ENCODE measurements around the gene LAMB4.

LAMB4 gene

GRCh38 chr7:107996072-107996882 lies 133.9 kb downstream of the LAMB4 start:
- DNase-seq (ENCODE audit: low read depth) = no peak

GRCh38 chr7:107995184-107996071 lies 134.7 kb downstream of the LAMB4 start:
- no peak for DNase-seq (ENCODE audit: low read depth)

GRCh38 chr7:107994421-107995030 lies 135.6 kb downstream of the LAMB4 start:
- no peak for DNase-seq (ENCODE audit: low read depth)

- no peak for DNase-seq (ENCODE audit: low read depth)
Measured at GRCh38 chr7:107993891-107994291, 136.3 kb downstream of the LAMB4 start.

- no peak for DNase-seq (ENCODE audit: low read depth)
Measured at GRCh38 chr7:107989618-107990373, 140.4 kb downstream of the LAMB4 start.

GRCh38 chr7:107982918-107983389 lies 147.2 kb downstream of the LAMB4 start:
- DNase-seq (ENCODE audit: low read depth) = no peak

- DNase-seq (ENCODE audit: low read depth) = no peak
Measured at GRCh38 chr7:107982042-107982840, 147.9 kb downstream of the LAMB4 start.

GRCh38 chr7:107981466-107981865 lies 148.7 kb downstream of the LAMB4 start:
- no peak for DNase-seq (ENCODE audit: low read depth)

GRCh38 chr7:107980671-107981190 lies 149.4 kb downstream of the LAMB4 start:
- no peak for DNase-seq (ENCODE audit: low read depth)

GRCh38 chr7:107980171-107980570 lies 150.0 kb downstream of the LAMB4 start:
- no peak for DNase-seq (ENCODE audit: low read depth)

- DNase-seq (ENCODE audit: low read depth) = no peak
Measured at GRCh38 chr7:107978815-107979408, 151.2 kb downstream of the LAMB4 start.

GRCh38 chr7:107977048-107977447 lies 153.1 kb downstream of the LAMB4 start:
- no peak for DNase-seq (ENCODE audit: low read depth)

GRCh38 chr7:107976620-107977019 lies 153.5 kb downstream of the LAMB4 start:
- DNase-seq (ENCODE audit: low read depth) = no peak

- DNase-seq (ENCODE audit: low read depth) = no peak
Measured at GRCh38 chr7:107975394-107976013, 154.7 kb downstream of the LAMB4 start.

- no peak for DNase-seq (ENCODE audit: low read depth)
Measured at GRCh38 chr7:107973861-107974260, 156.3 kb downstream of the LAMB4 start.

Measured in CMK (cell line).